Islet of Langerhans (tissue), 1 donor: ENCODE data around the gene PGS1.

Source experiments
- FAIRE-seq: peaks from one replicate; lab custom pipeline; 2011; peaks lifted over from hg19 to GRCh38; lab: Jason Lieb, UNC

PGS1 gene

DNA sequence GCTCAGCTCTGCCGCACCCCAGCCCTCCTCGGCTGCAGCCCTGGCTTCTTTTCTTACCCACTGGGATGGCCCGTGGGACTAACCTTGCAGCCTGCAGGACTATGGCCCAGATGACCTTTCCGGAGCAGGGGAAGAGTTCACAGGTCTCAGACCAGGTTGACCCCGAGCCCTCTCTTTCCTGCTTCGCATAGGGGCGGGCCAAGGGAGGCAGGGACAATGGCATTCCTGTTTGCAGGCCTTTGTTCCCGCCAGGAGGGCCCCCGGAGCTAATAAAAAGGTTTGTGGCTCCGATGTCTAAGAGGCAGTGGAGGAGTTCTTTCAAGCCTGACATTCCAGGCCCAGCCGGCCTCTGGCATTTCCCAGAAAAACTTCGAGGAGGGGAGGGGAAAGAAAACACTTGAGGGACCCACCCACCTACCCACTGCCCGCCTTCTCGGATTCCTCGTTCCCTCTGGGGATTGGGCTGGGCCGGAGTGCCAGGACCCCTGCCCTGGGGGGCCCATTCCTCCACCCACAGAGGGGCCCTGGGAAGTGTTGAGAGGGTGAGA, 12.8 kb upstream of the PGS1 start:
- FAIRE-seq: no peak

DNA sequence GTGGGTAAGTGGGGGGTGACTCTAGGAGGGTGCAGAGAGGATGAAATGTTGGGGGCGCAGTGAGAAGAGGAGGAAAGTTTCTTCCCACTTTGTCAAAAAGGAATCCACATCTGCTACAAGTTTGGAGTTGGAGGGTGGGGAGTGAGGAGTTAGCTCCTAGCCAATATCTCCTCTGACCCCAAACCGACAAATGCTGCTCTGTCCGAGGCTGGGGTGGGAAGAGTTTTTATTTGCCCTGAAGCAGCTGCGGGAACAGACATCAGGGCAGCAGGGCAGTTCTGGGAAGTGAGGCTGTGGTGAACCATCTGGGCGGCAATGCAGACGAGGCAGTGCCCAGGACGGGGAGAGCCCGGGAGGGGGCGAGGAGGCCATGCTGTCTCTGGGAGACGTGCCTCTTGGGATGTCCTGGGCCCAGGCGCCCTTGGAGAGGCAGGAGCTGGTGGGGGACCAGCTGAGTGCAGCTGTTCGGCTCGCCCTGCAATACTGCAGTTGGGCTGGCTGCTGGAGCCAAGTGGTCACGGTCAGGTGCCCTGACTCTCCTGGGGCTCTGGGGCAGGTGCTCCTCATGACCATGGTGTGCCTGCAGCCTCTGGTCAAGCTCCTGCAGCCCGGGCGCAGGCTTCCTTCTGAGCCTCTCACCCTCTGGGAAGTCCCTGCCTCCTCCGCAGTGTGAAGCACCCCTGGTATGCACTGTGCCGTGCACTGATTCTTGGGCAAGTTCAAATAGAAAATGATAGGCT, 12.2 kb upstream of the PGS1 start:
- no peak for FAIRE-seq

DNA sequence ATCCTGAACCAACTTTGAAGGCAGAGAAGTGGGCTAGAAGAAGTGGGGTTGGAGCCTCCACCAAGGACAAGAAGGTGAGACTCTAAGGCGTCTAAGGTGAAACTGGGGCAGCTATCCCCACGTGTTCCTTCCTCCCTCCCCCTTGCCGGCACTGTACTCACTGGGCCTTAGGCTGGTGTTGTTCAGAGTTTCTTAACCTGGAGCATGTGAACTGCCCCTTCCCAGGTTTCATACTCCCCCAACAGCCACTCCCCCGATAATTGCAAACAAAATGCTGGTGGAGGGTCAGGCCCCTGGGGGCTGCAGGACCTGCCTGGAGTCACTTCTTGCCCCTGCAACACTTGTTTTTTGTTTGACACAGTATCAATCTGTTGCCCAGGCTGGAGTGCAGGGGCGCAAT, 11.3 kb upstream of the PGS1 start:
- no peak for FAIRE-seq

DNA sequence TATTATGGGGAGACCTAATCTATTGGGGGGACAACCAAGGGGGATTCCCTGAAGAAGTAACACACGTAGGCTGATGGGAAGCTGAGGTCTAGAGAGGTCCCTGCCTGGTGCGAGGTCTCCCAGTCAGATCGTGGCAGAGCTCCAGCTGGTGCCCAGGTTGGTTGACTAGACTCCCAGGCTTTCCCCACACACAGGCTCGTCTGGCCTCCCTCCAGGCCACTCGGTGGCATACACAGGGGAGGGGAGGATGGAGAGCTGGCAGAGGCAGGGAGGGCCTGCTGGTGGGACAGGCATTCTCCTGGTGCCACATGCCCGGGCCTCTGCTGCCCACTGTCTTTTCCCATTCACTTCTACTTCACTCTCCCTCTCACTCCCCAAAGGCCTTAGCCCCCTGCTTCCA, 10.1 kb upstream of the PGS1 start:
- FAIRE-seq: no peak

DNA sequence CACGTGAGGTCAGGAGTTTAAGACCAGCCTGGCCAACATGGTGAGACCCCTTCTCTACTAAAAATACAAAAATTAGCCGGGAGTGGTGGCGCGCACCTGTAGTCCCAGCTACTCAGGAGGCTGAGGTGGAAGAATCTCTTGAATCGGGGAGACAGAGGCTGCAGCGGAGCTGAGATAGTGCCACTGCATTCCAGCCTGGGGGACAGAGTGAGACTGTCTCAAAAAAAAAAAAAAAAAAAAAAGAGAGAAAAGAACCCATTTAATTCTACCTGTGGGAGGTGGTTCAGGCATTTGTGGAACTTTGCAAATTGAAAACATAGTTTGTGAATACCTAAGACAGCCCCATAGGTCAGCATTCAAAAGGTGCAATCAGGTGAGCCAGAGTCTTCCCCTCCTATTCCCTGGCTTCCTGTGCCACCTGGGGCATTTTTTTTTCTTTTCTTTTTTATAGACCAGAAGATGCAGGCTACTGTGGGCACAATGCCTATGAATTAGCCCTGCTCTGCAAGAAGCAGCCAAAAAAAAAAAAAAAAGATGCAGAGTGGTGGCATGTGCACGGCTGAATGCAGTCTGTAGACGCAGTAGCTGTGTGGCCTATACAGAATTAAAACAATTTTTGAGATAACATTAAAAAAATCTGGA, 9.5 kb upstream of the PGS1 start:
- FAIRE-seq: no peak

DNA sequence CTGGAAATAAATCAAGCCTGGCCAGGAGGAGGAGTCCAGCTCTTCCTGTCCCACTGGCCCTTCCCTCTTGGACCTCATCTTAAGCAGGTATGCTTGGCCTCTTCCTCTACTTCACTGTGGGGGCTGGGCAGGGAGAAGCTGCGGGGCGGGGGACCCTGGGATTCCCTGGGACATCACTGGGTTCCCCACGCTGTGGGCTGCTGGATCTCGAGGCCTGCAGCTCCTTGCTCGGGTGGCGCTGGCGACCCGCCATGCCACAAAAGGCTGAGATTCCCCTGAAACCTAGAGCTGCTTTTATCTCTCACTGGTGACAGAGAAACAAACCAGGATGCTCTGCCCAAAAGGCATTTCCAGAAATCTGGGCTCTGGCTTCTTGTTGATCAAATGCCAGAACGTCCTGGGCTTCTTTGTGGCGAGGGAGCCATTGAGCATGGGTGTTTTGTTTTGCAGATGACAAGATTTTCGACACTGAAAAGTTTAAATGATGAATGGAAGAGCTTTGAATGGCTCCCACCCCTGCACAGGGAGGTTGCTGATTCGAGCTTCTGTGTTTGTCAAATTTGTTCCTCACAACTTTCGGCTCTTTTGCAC, 8.6 kb upstream of the PGS1 start:
- FAIRE-seq: no peak

DNA sequence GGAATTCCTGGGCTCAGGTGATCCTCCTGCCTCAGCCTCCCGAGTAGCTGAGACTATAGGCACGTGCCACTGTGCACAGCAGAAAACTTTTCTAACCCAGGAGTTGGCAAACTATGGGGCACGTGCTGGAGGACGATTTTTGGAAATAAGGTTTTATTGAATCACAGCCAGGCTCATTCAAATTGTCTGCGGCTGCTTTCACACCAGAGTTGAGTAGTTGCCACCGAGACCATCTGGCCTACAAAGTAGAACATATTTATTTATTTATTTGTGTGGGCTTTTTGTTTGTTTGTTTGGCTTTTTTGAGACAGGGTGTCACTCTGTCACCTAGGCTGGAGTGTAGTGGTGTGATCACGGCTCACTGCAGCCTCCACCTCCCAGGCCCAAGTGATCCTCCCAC, 7.4 kb upstream of the PGS1 start:
- FAIRE-seq: no peak

DNA sequence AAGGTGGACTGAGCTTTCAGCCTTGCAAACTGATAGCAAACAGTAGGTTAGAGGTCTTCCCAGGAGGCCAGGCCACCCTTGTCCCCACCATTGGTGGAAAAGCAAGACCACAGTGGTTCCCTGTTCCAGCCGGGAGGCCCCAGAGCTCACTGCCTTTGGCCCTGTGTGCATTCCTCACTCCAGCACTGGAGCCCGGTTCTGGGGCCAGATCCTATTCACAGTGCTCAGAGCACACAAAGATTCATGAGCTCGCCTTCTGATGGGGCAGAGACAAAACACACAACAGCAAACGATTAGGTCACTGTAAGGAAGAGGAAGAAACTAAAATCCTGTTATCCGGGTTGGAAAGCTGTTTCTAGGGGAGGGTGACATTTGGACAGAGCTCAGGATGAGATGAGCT, 5.6 kb upstream of the PGS1 start:
- FAIRE-seq: no peak

DNA sequence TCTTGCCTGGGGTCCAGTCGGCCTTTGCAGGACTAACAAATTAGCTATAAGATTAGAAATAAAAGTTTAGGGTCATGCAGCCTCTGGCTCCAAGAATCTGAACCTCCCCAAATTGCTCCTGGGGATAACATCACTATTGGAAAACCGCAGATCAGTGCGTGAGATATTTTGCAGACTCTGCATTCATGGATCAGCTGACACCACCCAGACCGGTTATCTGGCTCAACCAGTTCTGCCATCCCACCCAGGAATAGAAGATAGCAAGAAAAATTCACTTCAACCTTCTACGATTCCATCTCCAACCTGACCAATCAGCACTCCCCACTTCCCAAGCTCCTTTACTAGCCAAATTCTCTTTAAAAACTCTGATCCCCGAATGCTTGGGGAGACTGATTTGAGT, 4.3 kb upstream of the PGS1 start:
- FAIRE-seq: no peak

DNA sequence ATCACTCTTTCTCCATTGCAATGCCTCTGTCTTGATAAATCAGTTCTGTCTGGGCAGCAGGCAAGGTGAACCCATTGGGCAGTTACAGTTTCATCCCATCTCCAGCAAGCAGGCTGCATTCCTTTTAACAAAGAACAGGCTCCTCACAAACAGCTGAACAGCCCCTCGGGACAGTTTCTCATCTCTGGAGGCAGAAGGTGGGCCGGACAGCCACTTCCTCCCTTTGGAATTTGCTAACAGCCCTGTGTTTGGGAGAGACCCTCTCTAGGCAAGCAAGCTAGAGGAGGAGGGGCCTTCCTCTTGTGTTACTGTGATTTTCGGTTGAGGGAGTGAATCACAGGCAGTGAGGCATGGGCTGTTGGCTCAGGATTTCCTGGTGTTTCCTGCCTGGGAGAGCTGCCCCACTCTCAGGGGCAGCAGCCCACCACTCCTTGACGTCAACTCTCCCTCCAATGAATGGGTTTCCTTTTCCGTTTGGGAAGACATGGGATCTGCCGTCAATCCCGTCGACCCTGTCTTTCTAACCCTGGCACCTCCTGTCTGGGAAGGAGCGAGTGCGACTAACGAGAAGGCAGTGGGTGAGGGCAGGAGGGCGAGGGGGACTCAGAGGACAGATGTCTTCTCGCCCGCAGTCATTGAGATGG, 3.7 kb upstream of the PGS1 start:
- FAIRE-seq: no peak

DNA sequence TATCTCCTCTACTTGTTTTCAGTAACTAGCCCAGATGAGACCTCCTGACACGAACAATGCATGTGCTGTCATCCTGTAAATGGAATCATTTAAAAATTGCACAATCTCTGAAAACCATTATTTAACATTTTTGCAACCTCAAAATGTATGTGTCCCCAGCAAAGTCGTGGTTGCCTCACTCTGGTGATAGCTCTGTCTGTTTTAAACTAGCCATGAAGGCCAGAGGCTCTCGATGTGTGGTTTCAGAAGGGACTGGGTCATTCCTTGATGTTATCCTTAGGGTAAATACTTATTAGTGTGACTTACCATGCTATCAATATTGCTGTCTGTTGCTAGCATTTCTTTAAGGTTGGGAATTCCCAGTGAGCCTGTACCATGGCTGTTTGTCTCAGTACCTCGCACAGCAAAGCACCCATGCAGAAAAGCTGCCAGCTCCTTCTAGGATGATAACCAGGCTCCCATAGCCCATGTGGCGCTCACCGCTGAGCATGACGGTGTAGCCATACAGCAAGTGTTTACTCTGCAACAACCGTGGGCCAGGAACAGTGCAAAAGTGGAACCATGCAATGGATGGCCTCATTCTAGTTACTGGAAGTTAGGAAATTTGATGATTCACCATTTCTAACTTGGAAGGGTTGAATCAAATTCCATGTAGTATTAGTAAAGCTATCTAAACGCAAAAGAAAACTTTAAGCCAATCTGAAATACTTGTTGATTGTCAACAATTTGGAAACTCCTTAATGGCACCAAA, 2.9 kb upstream of the PGS1 start:
- FAIRE-seq: no peak

DNA sequence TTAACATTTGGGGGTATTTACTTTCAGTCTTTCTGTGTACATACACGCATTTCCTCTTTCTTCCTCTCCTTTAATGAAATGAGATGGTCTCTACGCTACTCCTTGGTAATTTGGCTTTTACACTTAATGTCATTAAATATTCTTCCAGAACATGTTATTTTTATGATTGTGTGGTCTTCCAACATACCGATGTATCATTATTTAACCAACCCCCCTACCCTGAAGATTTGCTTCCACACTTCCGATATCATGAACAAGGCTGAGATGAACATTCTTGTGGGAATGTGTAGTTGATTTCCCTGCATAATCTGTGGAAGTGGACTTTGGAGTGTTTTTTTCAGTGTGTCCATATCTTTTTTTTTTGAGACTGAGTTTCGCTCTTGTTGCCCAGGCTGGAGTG, 2.3 kb upstream of the PGS1 start:
- FAIRE-seq: no peak

DNA sequence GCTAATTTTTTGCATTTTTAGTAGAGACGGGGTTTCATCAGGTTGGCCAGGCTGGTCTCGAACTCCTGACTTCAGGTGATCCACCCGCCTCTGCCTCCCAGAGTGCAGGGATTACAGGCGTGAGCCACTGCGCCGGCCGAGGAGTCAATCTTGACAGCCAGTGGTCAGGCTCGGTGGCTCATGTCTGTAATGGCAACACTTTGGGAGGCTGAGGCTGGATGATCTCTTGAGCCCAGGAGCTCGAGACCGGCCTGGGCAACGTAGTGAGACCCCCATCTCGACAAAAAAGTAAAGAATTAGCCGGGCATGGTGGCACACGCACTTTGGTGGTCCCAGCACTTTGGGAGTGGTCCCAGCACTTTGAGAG, 608 bp upstream of the PGS1 start:
- no peak for FAIRE-seq

DNA sequence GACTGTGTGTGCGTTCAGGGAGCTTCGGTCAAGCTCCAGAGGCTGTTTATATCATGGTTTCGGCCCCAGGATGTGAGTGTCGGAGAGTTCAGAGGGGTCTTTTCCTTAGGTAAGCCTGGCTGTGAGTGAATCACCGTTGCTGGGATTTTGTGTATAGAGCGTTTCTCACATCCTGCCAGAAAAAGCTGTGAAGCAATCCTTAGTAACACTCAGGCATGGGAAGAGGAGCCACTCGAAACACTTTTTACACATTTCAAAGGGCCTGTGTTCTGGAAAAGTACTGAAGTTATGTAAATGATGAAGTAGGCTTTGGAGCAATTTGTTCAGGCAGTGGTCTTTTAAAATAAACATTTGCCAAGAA, 662 bp downstream of the PGS1 start:
- FAIRE-seq: no peak

DNA sequence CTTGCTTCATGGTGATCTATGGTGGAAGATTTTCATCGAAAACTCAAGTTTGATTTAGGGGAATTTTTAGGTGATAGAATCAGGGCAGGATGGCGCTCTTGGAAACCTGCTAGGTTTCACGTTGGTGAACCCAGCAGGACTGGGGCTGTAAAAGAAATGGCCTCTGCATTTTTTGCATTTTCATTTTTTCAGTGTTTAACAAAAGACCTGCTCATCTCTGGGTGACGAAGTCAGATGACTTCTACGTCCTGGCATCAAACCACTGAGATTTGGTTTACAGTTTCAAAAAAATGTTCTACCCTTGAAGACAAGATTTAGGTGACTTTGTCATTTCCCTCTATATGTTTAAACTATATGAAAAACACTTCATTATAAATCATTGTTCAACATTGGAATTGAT, 1.9 kb downstream of the PGS1 start:
- no peak for FAIRE-seq

DNA sequence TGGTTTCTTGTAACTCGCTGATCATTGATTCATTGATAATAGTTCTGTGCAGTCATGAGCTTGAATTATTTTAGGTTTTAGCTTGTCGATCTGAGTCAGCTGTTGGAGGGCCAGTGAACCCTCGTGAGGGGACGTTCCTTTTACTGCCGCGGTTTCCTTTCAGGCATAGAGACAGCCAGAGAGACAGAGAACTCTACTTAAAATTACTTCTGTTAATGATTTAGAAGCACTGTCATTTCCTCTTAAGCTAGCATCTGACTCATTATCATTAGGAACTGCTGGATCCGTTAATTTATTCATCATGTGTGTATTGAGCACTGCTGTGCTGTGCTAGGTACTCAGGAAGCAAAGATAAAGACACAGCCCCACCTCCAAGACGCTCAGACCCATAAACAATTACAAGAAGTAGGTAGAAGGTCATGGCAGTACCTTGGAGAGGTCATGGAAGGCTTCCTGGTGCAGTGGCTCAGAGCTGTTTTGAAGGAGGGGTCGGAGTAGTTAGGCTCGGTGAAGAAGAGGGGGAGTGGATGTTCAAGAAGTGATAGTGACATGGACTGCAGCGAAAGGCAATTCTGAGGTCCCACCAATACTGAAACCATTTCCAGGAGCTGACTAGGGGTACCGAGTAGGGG, 3.3 kb downstream of the PGS1 start:
- no peak for FAIRE-seq

DNA sequence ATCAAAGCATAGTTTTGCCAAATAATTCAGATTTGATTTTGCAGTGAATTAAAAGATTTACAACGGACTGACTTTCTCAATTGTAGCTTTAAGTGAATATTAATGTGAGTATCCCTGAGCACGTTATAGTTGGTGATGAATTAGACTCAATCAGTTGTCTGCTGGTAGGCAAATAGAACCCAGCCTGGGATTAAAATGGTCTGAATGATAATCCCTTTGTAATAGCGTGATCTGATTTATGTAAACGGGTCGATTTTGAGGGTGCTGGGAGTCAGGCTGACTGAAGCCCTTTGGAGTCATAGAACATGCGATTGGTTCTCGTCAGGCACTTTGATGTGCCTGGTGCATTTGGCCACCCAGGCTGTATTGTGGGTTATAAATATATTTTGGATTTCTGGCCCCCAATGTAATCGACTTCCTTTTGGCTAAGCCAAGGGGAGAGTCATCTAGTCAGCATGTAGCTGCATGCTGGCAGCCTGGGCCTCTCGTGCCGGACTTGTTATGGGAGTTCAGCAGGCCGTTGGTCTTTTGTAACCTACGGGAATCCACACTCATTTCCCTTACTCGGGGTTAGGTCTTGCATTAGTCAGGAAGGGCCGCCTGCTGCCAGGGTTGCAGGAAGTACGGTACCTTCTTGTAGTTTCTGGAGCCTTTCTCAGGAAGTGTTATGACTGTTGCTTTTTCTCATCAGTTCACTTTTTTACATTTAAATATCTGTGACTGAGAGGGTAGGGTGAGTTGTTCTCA, 5.4 kb downstream of the PGS1 start:
- FAIRE-seq: no peak

DNA sequence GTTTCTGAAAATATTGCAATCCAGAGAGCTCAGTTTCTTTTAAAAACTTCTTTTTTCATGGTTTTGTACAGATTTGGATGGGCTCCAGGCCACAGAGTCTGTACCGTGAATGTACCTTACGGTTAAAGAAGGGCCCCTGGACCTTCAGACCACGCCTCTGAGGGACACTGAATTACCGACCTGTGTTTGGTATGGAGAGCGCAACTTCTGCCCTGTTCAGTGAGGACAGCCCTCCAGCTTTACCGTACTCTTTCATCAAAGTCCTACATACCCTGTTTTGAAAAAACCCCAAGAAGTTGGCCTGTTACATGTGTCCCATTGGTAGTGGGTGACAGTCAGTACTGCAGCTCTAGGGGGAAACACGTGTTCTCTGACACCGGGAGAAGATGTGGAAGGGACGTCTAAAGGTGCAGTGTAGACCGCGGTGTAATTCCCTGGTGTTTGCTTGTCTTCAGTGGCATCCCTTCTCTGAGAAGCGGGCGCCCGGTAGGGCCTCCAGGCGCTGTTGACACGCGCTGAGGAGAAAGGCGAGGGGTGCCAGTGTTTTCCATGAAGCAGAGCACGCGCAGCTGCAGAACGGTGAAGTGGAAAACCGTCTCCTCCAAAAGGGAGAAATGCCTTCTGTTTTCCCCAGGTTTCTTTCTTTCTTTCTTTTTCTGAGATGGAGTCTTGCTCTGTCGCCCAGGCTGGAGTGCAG, 6.2 kb downstream of the PGS1 start:
- no peak for FAIRE-seq

DNA sequence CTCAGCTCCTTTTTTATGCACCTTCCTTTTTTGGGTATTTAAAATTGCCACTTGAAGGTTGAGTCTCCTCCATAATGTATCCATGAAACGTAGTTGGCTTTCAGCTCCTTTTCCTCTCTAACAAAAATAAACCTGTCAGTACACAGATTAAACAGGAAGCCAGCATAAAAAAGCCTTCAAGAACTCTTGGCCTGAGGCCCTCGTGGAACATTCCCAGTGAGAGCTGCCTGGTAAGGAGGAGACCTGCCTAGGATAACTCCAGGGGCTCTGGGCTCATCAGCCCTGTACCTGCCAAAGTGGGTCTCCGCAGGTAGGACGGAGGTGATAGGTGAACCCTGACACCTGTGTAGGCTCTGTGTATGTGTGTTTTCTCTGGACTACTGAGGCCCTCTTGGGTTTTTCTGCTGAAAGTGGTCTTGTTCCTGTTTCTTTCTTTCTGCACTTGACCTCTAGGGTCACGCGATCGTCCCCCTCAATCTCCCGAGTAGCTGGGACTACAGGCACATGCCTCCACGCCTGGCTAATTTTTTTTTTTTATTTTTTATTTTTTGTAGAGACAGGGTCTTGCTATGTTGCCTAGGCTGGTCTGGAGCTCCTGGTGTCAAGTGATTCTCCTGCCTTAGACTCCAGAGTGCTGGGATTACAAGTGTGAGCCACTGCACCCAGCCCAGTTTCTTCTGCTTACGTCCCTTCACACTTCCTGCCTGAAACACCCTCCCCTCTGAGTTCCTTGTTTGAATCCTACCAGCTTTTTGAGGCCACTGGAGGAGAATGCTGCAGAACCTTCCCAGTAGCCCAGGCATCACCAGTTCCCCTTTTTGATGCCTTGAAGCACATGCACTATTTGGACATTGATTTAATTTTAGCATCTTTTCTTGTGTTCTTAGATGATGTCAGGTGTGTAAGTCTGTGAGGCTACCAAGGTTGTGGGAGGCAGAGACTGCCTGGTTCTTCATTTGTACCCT, 9.8 kb downstream of the PGS1 start:
- no peak for FAIRE-seq
